Heart right ventricle (tissue), 16 donors: ENCODE results near the gene CYB5D1. TPM values are rescaled to one million over a fixed set of nuclear protein-coding genes. Genes with fewer than 3 reads are reported as not detected.

Experiments used
- ATAC-seq, 8 donors: fragments of 200-7000 bp; cut with Tn5 transposase; one replicate each; pipeline ENCODE4 v1.9.1; 2020; ENCODE audit warnings: mild to moderate bottlenecking in 8 of 8, moderate library complexity in 8 of 8, moderate number of reproducible peaks in 1 of 8
- DNase-seq, 2 donors: peaks; one replicate each; pipeline ENCODE4 v3.0.0-alpha.2; 2020
- H3K27ac ChIP-seq, 10 donors: fragments of 200-600 bp; sonication (generic) in 2 of 10; one replicate each; pipeline versions ENCODE4 v1.5.0 to v1.8.0; 2020 to 2022; ENCODE audit warnings: mild to moderate bottlenecking in 3 of 10
- H3K27me3 ChIP-seq, 7 donors: fragments of 200-600 bp; one replicate each; pipeline ENCODE4 v1.8.0; 2021 to 2022; ENCODE audit warnings: mild to moderate bottlenecking in 2 of 7
- H3K36me3 ChIP-seq, 9 donors: fragments of 200-600 bp; sonication (generic) in 1 of 9; one replicate each; pipeline versions ENCODE4 v1.5.0 to v1.8.0; 2020 to 2022; ENCODE audit warnings: mild to moderate bottlenecking in 2 of 9
- H3K4me1 ChIP-seq, 9 donors: fragments of 200-600 bp; sonication (generic) in 1 of 9; one replicate each; pipeline versions ENCODE4 v1.5.0 to v1.8.0; 2020 to 2022; ENCODE audit warnings: mild to moderate bottlenecking in 4 of 9
- H3K4me3 ChIP-seq, 10 donors: fragments of 200-600 bp; sonication (generic) in 2 of 10; one replicate each; pipeline versions ENCODE4 v1.5.0 to v1.8.0; 2020 to 2022; ENCODE audit warnings: mild to moderate bottlenecking in 7 of 10, moderate library complexity in 2 of 10
- H3K9me3 ChIP-seq, 11 donors: fragments of 200-600 bp in 10 of 11; sonication (generic) in 2 of 11; one replicate each; pipeline versions ENCODE4 v1.5.0 to v1.8.0; 2013 to 2022; ENCODE audit warnings: mild to moderate bottlenecking in 2 of 11, control low read depth in 1 of 11, moderate library complexity in 1 of 11
- WGBS, 2 donors: extraction: QIAGEN DNeasy Blood & Tissue Kit; methylation state at CpG; one replicate each; pipeline ENCODE4 v1.1.7; 2013; ENCODE audit warnings: inconsistent platforms in 1 of 2; 5-methylcytosine and 5-hydroxymethylcytosine counted together
- intact Hi-C, 10 donors: fragments of 100-400 bp; cut with DNase I; formaldehyde crosslinking; loops; one replicate each; pipeline versions ENCODE4 v1.11.1 to v1.14.2; 2022
- polyA plus RNA-seq, 2 donors: library from polyadenylated mRNA; stranded (reverse); fragments of 200-250 nt; gene quantifications; one replicate each; pipeline ENCODE4 v1.2.3, GENCODE V29; 2013
- total RNA-seq, 10 donors: library from RNA; stranded (reverse); fragmentation: NEBNext Ultra II Directional in 3 of 10; extraction: Animal tissue kit (Norgen Biotek cat#: 25700) in 3 of 10; gene quantifications; one replicate each; pipeline versions ENCODE4 v1.2.1 to v1.2.4, GENCODE V29; 2021 to 2023
- TF ChIP-seq, protein P1 (sequence below), 9 donors: fragments of 200-600 bp; sonication (generic) in 2 of 9; IDR thresholded peaks; one replicate each; pipeline versions ENCODE4 v1.5.0 to v1.8.0; 2021 to 2022; ENCODE audit warnings: antibody characterized with exemption in 9 of 9, mild to moderate bottlenecking in 5 of 9, moderate library complexity in 1 of 9
- donor health status: Arrhythmogenic right ventricular cardiomyopathy.
- donor health status: ischemic (EF 13 %, LVEDD 7.1; RV severe dilation, severe dysfunction).
- donor health status: healthy with polysubstance abuse.
- donor health status: DM: no; HTN: yes; CAD: no.
- donor health status: DM: no; HTN: no; CAD: no.
- donor health status: ischemic (EF 25% LVEDD 6.9; RV normal size, moderate dysfunction).
- donor health status: ischemic (EF 25% LVEDD 5.7; RV mildly dilated, moderate dysfunction).
- donor health status: healthy.
- donor health status: DM: yes; HTN: yes; CAD: no.
- donor health status: Ischemic cardiomyopathy.
- donor health status: ischemic (EF 35%, LVEDD 5.7; RV mildly dilated, moderate dysfunction).
- donor health status: nonischemic (EF 11% LVEDD 7.7; RV severe dilation, severe dysfunction).
- donor health status: DM: yes; HTN: yes; CAD: no.
- donor health status: PGD.
- donor health status: ischemic (EF 29% LVEDD 5.4; RV normal size, mild dysfunction).
- donor health status: nonischemic (EF 23%, LVEDD 6.1; RV moderate dilation, normal function).

Gene CYB5D1
- total and polyA plus RNA-seq, 12 donors: 10.0 to 20.1 (median 15.7) TPM

DNA sequence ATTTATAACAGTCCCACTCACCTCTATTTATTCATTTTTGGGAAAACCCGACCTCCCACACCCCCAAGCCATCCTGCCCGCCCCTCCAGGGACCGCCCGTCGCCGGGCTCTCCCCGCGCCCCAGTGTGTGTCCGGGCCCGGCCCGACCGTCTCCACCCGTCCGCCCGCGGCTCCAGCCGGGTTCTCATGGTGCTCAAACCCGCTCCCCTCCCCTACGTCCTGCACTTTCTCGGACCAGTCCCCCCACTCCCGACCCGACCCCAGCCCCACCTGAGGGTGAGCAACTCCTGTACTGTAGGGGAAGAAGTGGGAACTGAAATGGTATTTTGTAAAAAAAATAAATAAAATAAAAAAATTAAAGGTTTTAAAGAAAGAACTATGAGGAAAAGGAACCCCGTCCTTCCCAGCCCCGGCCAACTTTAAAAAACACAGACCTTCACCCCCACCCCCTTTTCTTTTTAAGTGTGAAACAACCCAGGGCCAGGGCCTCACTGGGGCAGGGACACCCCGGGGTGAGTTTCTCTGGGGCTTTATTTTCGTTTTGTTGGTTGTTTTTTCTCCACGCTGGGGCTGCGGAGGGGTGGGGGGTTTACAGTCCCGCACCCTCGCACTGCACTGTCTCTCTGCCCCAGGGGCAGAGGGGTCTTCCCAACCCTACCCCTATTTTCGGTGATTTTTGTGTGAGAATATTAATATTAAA is 3.6 kb upstream of the CYB5D1 start:
- H3K4me3 ChIP-seq: peak overlapping the region in 9 of 10 donors; percentile 60 to 72 (median 68)
- H3K27ac ChIP-seq: peak overlapping the region; percentile 82 to 98 (median 93)
- intact Hi-C loops: loop anchor here in 4 of 10 donors (5.0 to 10.0 kb wide), 3 partner anchors 109 to 301 kb away; partner anchors contain the start of gene PER1 (in 1 of the 4)
- H3K9me3 ChIP-seq: no peaks in the 10 kb centered on the region
- peaks cover 3 to 65% (median 44%) of the 10 kb centered on the region in 9 donors for H3K4me1 ChIP-seq
- peak; percentile 13 to 42 for DNase-seq
- TF ChIP-seq, protein P1, sequence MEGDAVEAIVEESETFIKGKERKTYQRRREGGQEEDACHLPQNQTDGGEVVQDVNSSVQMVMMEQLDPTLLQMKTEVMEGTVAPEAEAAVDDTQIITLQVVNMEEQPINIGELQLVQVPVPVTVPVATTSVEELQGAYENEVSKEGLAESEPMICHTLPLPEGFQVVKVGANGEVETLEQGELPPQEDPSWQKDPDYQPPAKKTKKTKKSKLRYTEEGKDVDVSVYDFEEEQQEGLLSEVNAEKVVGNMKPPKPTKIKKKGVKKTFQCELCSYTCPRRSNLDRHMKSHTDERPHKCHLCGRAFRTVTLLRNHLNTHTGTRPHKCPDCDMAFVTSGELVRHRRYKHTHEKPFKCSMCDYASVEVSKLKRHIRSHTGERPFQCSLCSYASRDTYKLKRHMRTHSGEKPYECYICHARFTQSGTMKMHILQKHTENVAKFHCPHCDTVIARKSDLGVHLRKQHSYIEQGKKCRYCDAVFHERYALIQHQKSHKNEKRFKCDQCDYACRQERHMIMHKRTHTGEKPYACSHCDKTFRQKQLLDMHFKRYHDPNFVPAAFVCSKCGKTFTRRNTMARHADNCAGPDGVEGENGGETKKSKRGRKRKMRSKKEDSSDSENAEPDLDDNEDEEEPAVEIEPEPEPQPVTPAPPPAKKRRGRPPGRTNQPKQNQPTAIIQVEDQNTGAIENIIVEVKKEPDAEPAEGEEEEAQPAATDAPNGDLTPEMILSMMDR (IDR thresholded peaks at IDR 0.05): no peak
- WGBS, 2 donors: 51 to 66% methylated on average over 31 of the region's 31 CpGs
- no peaks in the 10 kb centered on the region for H3K27me3 ChIP-seq
- no peak for ATAC-seq
- H3K36me3 ChIP-seq: peaks cover 0 to 63% (median 38%) of the 10 kb centered on the region in 9 donors

GRCh38 chr17:7854851-7855659 is 2.7 kb upstream of the CYB5D1 start, which contains the start of gene TMEM88:
Gene TMEM88 (plus strand): TSS chr17:7855066. CDS start chr17:7855075, 9 bp downstream.
- TF ChIP-seq, protein P1 (IDR thresholded peaks at IDR 0.05): no peak
- ATAC-seq: no peak
- intact Hi-C loops: loop anchor here in 6 of 10 donors (5.0 to 10.0 kb wide), 5 partner anchors 33 to 300 kb away; partner anchors contain the start of genes PER1 (in 1 of the 6) and RNF227 (in 1 of the 6)
- H3K36me3 ChIP-seq: peaks cover 0 to 58% (median 29%) of the 10 kb centered on the region in 9 donors
- H3K27ac ChIP-seq: peak within 1 kb of the TSS; percentile 82 to 98 (median 93)
- H3K27me3 ChIP-seq: no peaks in the 10 kb centered on the region
- no peaks in the 10 kb centered on the region for H3K9me3 ChIP-seq
- 36 to 43% methylated on average over 57 of the region's 57 CpGs for WGBS, 2 donors
- peaks cover 3 to 65% (median 44%) of the 10 kb centered on the region in 9 donors for H3K4me1 ChIP-seq
- DNase-seq: peak; percentile 53 to 57
- peak within 1 kb of the TSS; percentile 35 to 72 (median 68) for H3K4me3 ChIP-seq

- DNase-seq (peak; percentile 42 to 55), ATAC-seq (no peak)
- H3K9me3 ChIP-seq: no peaks in the 10 kb centered on the region
- peak overlapping the region; percentile 82 to 98 (median 93) for H3K27ac ChIP-seq
- intact Hi-C loops: loop anchor here in 8 of 10 donors (2.0 to 10.0 kb wide), 7 partner anchors 13 to 299 kb away; partner anchors contain the start of genes KDM6B (in 3 of the 8), PER1 (in 1 of the 8) and RNF227 (in 1 of the 8)
- H3K27me3 ChIP-seq: no peaks in the 10 kb centered on the region
- H3K4me3 ChIP-seq: peak overlapping the region; percentile 35 to 72 (median 68)
- H3K4me1 ChIP-seq: peaks cover 3 to 65% (median 44%) of the 10 kb centered on the region in 9 donors
- peaks cover 0 to 58% (median 24%) of the 10 kb centered on the region in 9 donors for H3K36me3 ChIP-seq
- 22 to 30% methylated on average over 15 of the region's 15 CpGs for WGBS, 2 donors
- TF ChIP-seq, protein P1 (IDR thresholded peaks at IDR 0.05): no peak
Measured at GRCh38 chr17:7855660-7856010, 2.2 kb upstream of the CYB5D1 start.
